GM12891 (cell line): ENCODE measurements around the gene ZNF77.

Source experiments
- PAX5 ChIP-seq: IDR thresholded peaks from 2 replicates; pipeline ENCODE4 v1.6.1; 2011; ENCODE audit warnings: low read length, moderate library complexity, mild to moderate bottlenecking; ENCODE audit not compliant: insufficient read depth, severe bottlenecking
- POLR2A ChIP-seq: IDR thresholded peaks from 2 replicates; pipeline ENCODE4 v1.6.1; 2011; ENCODE audit warnings: low read depth, low read length, control low read depth
- POLR2AphosphoS5 ChIP-seq: IDR thresholded peaks from 2 replicates; pipeline ENCODE4 v1.6.1; 2011; ENCODE audit warnings: low read depth, low read length, control low read depth
- POU2F2 ChIP-seq: IDR thresholded peaks from 2 replicates; pipeline ENCODE4 v1.6.1; 2011; ENCODE audit warnings: low read depth, mild to moderate bottlenecking, control low read depth, low read length, moderate library complexity
- SPI1 ChIP-seq: IDR thresholded peaks from 2 replicates; pipeline ENCODE4 v1.6.1; 2011; ENCODE audit warnings: low read depth, low read length, control low read depth
- TAF1 ChIP-seq: IDR thresholded peaks from 2 replicates; pipeline ENCODE4 v1.6.1; 2011; ENCODE audit warnings: low read depth, low read length, control low read depth

- TF ChIP-seq POLR2A (no peak), POLR2AphosphoS5 (no peak), TAF1 (no peak), SPI1 (no peak), POU2F2 (no peak), PAX5 (no peak)
These were observed 37.1 kb upstream of the ZNF77 start for GRCh38 chr19:2981898-2982297.
